Measurements from ENCODE around the gene COPS7B.

DNA sequence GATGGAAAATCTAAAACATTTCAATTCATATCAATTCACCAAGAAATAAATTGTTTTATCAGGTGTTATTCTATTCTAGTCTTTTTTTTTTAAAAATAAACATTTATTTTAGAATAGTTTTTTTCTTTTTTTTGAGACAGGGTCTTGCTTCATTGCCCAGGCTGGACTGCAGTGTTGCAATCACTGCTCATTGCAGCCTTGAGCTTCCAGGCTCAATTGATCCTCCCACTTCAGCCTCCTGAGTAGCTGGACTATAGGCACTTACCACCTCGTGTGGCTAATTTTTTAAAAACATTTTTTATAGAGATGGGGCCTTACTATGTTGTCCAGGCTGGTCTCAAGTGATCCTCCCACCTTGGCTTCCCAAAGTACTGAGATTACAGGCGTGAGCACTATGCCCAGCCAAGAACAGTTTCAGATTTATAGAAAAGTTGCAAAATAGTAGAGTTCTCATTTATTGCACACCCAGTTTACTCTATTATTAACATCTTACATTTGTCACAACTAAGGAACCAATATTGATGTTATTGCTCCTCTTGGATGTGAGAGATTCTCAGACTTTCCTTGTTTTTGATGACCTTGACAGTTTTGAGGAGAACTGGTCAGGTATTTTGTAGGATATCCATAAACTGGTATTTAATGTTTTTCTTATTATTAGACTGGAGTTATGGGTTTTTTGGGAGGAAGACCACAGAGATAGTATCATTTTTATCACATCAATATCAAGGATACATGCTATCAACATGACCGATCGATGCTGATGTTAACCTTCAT lies 35.0 kb upstream of the COPS7B start:
- TF ChIP-seq, protein P1, sequence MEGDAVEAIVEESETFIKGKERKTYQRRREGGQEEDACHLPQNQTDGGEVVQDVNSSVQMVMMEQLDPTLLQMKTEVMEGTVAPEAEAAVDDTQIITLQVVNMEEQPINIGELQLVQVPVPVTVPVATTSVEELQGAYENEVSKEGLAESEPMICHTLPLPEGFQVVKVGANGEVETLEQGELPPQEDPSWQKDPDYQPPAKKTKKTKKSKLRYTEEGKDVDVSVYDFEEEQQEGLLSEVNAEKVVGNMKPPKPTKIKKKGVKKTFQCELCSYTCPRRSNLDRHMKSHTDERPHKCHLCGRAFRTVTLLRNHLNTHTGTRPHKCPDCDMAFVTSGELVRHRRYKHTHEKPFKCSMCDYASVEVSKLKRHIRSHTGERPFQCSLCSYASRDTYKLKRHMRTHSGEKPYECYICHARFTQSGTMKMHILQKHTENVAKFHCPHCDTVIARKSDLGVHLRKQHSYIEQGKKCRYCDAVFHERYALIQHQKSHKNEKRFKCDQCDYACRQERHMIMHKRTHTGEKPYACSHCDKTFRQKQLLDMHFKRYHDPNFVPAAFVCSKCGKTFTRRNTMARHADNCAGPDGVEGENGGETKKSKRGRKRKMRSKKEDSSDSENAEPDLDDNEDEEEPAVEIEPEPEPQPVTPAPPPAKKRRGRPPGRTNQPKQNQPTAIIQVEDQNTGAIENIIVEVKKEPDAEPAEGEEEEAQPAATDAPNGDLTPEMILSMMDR (optimal IDR thresholded peaks at IDR 0.05 in 1 of 3, IDR thresholded peaks at IDR 0.05 in 1 of 3, conservative IDR thresholded peaks at IDR 0.05 in 1 of 3; ENCODE audit: extremely low read depth in 1 of 3, insufficient read depth in 2 of 3, low read length in 3 of 3) = no peak
- no peak for TF ChIP-seq EZH2 (IDR thresholded peaks at IDR 0.05; ENCODE audit: low read length)

Measured in keratinocyte (primary cell).